ENCODE data around the gene RAB1A. TPM values are rescaled to one million over a fixed set of nuclear protein-coding genes. Genes with fewer than 3 reads are reported as not detected.

The RAB1A gene
- total and polyA plus RNA-seq, 9 donors, result 57.5 to 125 (median 104) TPM

GRCh38 chr2:65144571-65144970, 14.7 kb upstream of the RAB1A start:
- Histone ChIP-seq H3K4me1 (ENCODE audit: insufficient read depth) (peaks cover 3% of the 10 kb centered on the region), H3K36me3 (no peaks in the 10 kb centered on the region), H3K27ac (no peak overlapping the region), H3K4me3 (no peak overlapping the region), H3K9me3 (no peaks in the 10 kb centered on the region), H3K27me3 (no peaks in the 10 kb centered on the region)
- WGBS, 3 donors, result 41 to 90% (median 77%) methylated on average over 1 to 2 of the region's 2 CpGs
- DNase-seq, result no peak
- intact Hi-C loops (cut with DNase I), result no loop called here
- no peak for TF ChIP-seq EP300 (IDR thresholded peaks at IDR 0.05)
- no peak for TF ChIP-seq POLR2A (IDR thresholded peaks at IDR 0.05)
- TF ChIP-seq CTCF (IDR thresholded peaks at IDR 0.05), result no peak

GRCh38 chr2:65142515-65142914, 12.6 kb upstream of the RAB1A start:
- TF ChIP-seq POLR2A (IDR thresholded peaks at IDR 0.05) (no peak), CTCF (IDR thresholded peaks at IDR 0.05) (no peak), EP300 (IDR thresholded peaks at IDR 0.05) (no peak)

GRCh38 chr2:65137197-65137775, 7.4 kb upstream of the RAB1A start:
- Histone ChIP-seq H3K27me3 (no peaks in the 10 kb centered on the region), H3K27ac (no peak overlapping the region), H3K36me3 (no peaks in the 10 kb centered on the region), H3K9me3 (no peaks in the 10 kb centered on the region), H3K4me3 (no peak overlapping the region), H3K4me1 (ENCODE audit: insufficient read depth) (no peaks in the 10 kb centered on the region)
- no peak for TF ChIP-seq EP300 (IDR thresholded peaks at IDR 0.05)
- TF ChIP-seq POLR2A (IDR thresholded peaks at IDR 0.05), result no peak
- TF ChIP-seq CTCF (IDR thresholded peaks at IDR 0.05), result no peak
- 88 to 96% (median 92%) methylated on average over 2 of the region's 2 CpGs for WGBS, 3 donors
- DNase-seq, result no peak
- intact Hi-C loops (cut with DNase I), result loop anchor here in 1 of 4 donors (10.0 kb wide), 1 partner anchor 1292 kb away; the partner anchor contains the start of gene UGP2

More at GRCh38 chr2:65142515-65142914, 12.6 kb upstream of the RAB1A start:
- Histone ChIP-seq H3K9me3 (no peaks in the 10 kb centered on the region), H3K27me3 (no peaks in the 10 kb centered on the region), H3K36me3 (no peaks in the 10 kb centered on the region), H3K27ac (no peak overlapping the region), H3K4me1 (ENCODE audit: insufficient read depth) (peaks cover 3% of the 10 kb centered on the region), H3K4me3 (no peak overlapping the region)
- intact Hi-C loops (cut with DNase I), result no loop called here
- DNase-seq, result no peak

GRCh38 chr2:65136253-65136652, 6.3 kb upstream of the RAB1A start:
- no peaks in the 10 kb centered on the region for H3K9me3 ChIP-seq
- DNase-seq, result no peak
- 87 to 93% (median 89%) methylated on average over 1 of the region's 1 CpG for WGBS, 3 donors
- H3K4me1 ChIP-seq (ENCODE audit: insufficient read depth), result no peaks in the 10 kb centered on the region
- H3K27ac ChIP-seq, result no peak overlapping the region
- TF ChIP-seq EP300 (IDR thresholded peaks at IDR 0.05) (no peak), POLR2A (IDR thresholded peaks at IDR 0.05) (no peak), CTCF (IDR thresholded peaks at IDR 0.05) (no peak)
- intact Hi-C loops (cut with DNase I), result loop anchor here in 1 of 4 donors (10.0 kb wide), 1 partner anchor 1291 kb away; the partner anchor contains the start of gene UGP2
- no peaks in the 10 kb centered on the region for H3K36me3 ChIP-seq
- no peak overlapping the region for H3K4me3 ChIP-seq
- no peaks in the 10 kb centered on the region for H3K27me3 ChIP-seq
